ENCODE data around the gene ADGRG1. TPM values are rescaled to one million over a fixed set of nuclear protein-coding genes. Genes with fewer than 3 reads are reported as not detected.

The ADGRG1 gene
- total RNA-seq, 2 experiments from 2014 or later: not detected

DNA sequence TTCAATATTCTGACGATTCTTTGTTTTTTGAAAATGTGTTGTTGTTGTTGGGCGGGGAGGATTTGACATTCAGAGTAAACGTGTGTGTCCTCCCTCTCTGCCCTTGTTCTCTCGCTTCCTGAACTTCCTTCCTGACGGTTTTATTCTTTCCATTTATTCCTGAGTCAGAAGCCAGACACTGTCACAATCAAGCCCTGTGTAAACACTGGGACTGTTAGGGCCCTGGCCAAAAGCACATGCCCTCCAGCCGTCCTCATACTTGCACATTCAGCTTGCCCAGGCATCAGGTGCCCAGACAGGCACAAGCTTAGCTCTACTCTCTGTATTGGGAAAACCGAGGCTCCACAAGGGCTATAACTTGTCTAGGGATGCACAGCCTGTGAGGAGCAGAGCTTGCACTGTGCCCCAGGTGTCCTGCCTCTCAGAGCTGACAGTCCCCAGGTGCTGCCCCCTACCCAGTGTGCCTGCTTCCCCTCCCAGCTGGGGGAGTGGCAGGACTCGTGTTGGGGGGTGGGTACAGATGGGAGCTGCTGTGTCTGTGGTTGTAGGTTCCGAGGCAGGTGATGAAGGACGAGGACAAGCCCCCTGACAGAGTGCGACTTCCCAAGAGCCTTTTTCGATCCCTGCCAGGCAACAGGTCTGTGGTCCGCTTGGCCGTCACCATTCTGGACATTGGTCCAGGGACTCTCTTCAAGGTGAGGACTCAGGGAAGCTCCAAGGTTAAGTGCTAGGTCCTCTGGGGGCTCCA lies 49.4 kb downstream of the ADGRG1 start:
- DNase-seq (ENCODE audit: low spot score): no peak
- ChIA-PET POLR2A (no interaction called here), CTCF (ENCODE audit: unreplicated experiment) (no interaction called here)
- H3K27ac ChIP-seq (ENCODE audit: low read depth, low read length, poor library complexity, severe bottlenecking): no peak overlapping the region
- H3K4me3 ChIP-seq (ENCODE audit: low read depth, low read length, poor library complexity, severe bottlenecking): no peak overlapping the region
- H3K4me1 ChIP-seq (ENCODE audit: insufficient read depth, low read length, poor library complexity, severe bottlenecking): no peaks in the 10 kb centered on the region
- no peak overlapping the region for H2AFZ ChIP-seq (ENCODE audit: low read length)
- H3K36me3 ChIP-seq (ENCODE audit: insufficient read depth, low read length): no peaks in the 10 kb centered on the region
- H3K79me2 ChIP-seq (ENCODE audit: insufficient read depth, low read depth, low read length): no peaks in the 10 kb centered on the region
- TF ChIP-seq EZH2phosphoT487 (IDR thresholded peaks at IDR 0.05; ENCODE audit: borderline replicate concordance, low read depth, low read length) (no peak), CTCF (conservative IDR thresholded peaks at IDR 0.05; ENCODE audit: low read length) (no peak)
- H3K4me2 ChIP-seq (ENCODE audit: low read length): no peak overlapping the region
- H3K9me2 ChIP-seq (ENCODE audit: insufficient read depth, low read length): no peaks in the 10 kb centered on the region
- BruUV-seq (replicated peaks): no TSS peak
- intact Hi-C loops (cut with micrococcal nuclease; ENCODE audit: unreplicated experiment): no loop called here
- no peaks in the 10 kb centered on the region for H4K20me1 ChIP-seq (ENCODE audit: insufficient read depth, low read length)
- H3K9me3 ChIP-seq (ENCODE audit: low read length): no peaks in the 10 kb centered on the region

DNA sequence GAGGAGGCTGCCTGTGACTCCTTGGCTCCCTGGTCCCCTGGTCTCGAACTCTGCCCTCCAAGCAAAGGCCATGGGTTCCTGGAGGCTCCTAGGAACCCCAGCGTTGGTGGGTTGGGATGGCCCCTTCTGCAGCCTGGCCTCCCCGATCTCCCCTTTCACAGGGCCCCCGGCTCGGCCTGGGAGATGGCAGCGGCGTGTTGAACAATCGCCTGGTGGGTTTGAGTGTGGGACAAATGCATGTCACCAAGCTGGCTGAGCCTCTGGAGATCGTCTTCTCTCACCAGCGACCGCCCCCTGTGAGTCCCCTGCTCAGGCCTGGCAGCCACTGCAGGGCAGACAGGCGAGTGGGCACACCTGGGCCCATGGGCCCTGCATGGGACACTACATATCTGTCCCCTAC lies 50.6 kb downstream of the ADGRG1 start:
- BruUV-seq (replicated peaks): no TSS peak
- Histone ChIP-seq H3K4me1 (ENCODE audit: insufficient read depth, low read length, poor library complexity, severe bottlenecking) (no peaks in the 10 kb centered on the region), H4K20me1 (ENCODE audit: insufficient read depth, low read length) (no peaks in the 10 kb centered on the region), H3K4me2 (ENCODE audit: low read length) (no peak overlapping the region), H2AFZ (ENCODE audit: low read length) (no peak overlapping the region), H3K4me3 (ENCODE audit: low read depth, low read length, poor library complexity, severe bottlenecking) (no peak overlapping the region), H3K9me3 (ENCODE audit: low read length) (no peaks in the 10 kb centered on the region), H3K27ac (ENCODE audit: low read depth, low read length, poor library complexity, severe bottlenecking) (no peak overlapping the region), H3K79me2 (ENCODE audit: insufficient read depth, low read depth, low read length) (no peaks in the 10 kb centered on the region), H3K36me3 (ENCODE audit: insufficient read depth, low read length) (no peaks in the 10 kb centered on the region), H3K9me2 (ENCODE audit: insufficient read depth, low read length) (no peaks in the 10 kb centered on the region)
- no peak for DNase-seq (ENCODE audit: low spot score)
- intact Hi-C loops (cut with micrococcal nuclease; ENCODE audit: unreplicated experiment): no loop called here
- CTCF ChIA-PET (ENCODE audit: unreplicated experiment): no interaction called here
- TF ChIP-seq EZH2phosphoT487 (IDR thresholded peaks at IDR 0.05; ENCODE audit: borderline replicate concordance, low read depth, low read length): no peak
- TF ChIP-seq CTCF (conservative IDR thresholded peaks at IDR 0.05; ENCODE audit: low read length): no peak
- POLR2A ChIA-PET: no interaction called here

DNA sequence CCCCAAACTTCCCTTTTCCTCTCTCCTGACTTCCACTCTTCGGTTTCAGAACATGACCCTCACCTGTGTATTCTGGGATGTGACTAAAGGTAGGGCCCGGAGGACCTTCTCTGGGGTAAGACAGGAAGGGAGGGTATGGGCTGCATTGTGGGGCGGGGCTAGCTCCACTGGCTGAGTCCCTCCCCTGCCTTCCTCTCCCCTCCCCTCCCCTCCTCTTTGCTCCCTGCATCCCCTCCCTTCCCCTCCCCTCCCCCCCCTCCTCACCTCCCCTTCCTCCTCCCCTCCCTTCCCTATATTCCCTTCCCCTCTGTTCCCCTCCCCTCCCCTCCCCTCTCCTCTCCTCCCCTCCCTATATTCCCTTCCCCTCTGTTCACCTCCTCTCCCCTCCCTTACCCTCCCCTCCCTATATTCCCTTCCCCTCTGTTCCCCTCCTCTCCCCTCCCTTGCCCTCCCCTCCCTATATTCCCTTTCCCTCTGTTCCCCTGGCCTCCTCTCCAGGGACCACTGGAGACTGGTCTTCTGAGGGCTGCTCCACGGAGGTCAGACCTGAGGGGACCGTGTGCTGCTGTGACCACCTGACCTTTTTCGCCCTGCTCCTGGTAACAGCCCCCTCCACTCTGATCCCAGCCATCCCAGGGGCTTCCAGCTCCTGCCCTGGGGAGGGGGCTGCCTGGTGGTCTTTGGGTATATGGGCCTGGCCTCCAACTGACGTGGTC lies 51.5 kb downstream of the ADGRG1 start:
- Histone ChIP-seq H3K4me1 (ENCODE audit: insufficient read depth, low read length, poor library complexity, severe bottlenecking) (no peaks in the 10 kb centered on the region), H3K27ac (ENCODE audit: low read depth, low read length, poor library complexity, severe bottlenecking) (no peak overlapping the region), H3K9me3 (ENCODE audit: low read length) (no peaks in the 10 kb centered on the region), H2AFZ (ENCODE audit: low read length) (no peak overlapping the region), H3K4me2 (ENCODE audit: low read length) (no peak overlapping the region), H3K9me2 (ENCODE audit: insufficient read depth, low read length) (no peaks in the 10 kb centered on the region), H3K79me2 (ENCODE audit: insufficient read depth, low read depth, low read length) (no peaks in the 10 kb centered on the region), H3K36me3 (ENCODE audit: insufficient read depth, low read length) (no peaks in the 10 kb centered on the region), H3K4me3 (ENCODE audit: low read depth, low read length, poor library complexity, severe bottlenecking) (no peak overlapping the region), H4K20me1 (ENCODE audit: insufficient read depth, low read length) (no peaks in the 10 kb centered on the region)
- ChIA-PET POLR2A (no interaction called here), CTCF (ENCODE audit: unreplicated experiment) (no interaction called here)
- TF ChIP-seq EZH2phosphoT487 (IDR thresholded peaks at IDR 0.05; ENCODE audit: borderline replicate concordance, low read depth, low read length) (no peak), CTCF (conservative IDR thresholded peaks at IDR 0.05; ENCODE audit: low read length) (no peak)
- no TSS peak for BruUV-seq (replicated peaks)
- intact Hi-C loops (cut with micrococcal nuclease; ENCODE audit: unreplicated experiment): no loop called here
- no peak for DNase-seq (ENCODE audit: low spot score)

Data from OCI-LY7 (cell line).